Measurements from ENCODE around the gene DHH.

The DHH gene

DNA sequence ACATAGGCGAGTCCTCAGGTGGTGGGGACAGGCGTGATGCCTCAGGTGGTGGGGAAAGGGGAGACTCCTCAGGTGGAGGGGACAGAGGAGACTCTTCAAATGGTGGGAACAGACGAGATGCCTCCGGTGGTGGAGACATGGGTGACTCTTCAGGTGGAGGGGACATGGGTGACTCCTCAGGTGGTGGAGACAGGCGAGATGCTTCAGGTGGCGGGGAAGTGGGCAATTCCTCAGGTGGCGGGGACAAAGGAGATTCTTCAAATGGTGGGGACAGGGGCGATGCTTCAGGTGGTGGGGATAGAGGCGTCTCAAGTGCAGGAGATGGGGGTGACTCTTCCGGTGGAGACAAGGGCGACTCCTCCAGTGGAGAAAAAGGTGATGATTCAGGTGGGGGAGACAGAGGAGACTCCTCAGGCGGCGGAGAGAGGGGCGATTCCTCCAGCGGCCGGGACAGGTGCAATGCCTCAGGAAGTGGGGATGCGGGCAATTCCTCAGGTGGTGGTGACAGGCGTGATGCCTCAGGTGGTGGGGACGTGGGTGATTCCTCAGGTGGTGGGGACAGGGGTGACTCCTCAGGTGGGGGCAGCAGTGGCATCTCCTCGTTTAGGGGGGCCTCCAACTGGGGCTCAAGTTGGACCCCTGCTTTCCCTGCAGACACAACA, 42.7 kb downstream of the DHH start:
- DNase-seq, result no peak

DNA sequence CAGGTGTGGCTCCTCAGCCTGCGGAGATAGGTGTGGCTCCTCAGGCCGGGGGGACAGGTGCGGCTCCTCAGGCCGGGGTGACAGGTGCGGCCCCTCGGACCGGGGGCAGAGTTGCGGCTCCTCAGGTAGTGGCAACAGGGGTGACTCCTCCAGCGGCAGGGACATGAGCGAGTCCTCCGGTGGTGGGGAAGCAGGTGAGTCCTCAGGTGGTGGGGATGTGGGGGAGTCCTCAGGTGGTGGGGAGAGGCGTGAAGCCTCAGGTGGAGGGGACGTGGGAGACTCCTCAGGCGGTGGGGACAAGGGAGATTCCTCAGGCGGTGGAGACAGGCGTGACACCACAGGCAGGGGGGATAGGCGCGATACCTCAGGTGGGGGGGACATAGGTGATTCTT, 43.2 kb downstream of the DHH start:
- DNase-seq, result no peak

DNA sequence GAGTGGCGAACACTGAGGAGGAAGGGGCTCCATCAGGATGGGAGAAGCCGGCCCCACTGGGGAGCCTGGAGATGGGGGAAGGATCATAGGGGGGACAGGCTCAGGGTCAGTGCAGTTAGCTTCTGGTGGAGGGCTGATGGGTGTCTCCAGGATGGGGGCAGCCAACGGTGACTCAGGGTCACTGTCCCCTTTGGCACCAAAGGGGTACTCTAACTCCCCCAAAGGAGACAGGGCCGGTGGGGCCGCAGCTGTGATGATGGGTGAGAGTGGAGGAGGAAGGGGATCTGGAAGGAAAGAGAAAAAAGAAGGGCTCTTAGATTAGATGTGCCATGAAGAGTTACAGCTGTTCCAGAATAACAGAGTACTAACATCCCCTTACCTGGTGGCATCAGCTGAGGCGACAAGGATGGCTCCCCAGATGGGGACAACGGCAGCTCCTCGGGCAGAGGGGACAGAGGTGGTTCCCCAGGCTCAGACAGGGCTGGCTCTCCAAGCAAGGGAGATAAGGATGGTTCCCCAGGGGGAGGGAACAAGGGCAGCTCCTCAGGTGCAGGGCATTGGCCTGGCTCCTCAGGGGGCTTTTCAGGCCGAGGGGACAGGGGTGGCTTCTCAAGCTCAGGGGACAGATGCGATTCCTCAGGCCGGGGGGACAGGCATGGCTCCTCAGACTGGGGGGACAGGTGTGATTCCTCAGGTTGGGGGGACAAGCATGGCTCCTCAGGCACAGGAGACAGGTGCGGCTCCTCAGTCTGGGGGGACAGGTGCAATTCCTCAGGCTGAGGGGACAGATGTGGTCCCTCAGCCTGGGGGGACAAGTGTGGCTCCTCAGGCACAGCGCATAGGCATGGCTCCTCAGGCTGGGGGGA, 43.9 kb downstream of the DHH start:
- no peak for DNase-seq

DNA sequence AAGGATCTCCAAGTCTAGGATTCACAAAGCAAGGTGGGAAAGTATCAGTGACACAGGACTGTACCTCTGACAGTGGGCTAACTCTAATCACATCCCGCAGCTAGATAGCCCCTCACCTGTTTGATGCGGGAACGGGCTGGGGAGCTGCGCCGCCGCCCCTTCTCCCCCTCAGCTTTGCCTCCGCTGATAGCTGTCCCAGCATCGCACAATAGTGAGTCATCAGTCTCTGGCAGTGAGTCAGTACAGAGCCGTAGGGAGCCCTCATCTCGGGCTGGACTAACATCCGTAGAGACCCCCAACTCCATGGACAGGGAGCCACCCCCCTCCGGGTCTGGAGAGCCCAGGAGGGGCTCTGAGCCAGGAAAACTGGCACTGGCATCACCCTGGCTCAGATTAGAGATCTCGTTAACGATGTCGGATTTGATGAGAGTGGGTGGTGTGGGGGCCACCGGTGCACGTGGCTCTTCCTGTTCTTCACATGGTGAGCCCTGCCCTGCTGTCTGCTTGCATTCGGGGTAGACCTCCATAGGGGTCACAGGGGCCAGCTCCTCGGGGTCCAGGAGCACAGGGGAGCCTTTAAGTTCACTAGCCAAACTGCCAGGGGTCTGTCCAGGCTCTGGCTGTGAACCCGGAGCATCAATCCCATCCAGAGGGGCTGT, 44.9 kb downstream of the DHH start:
- peak in 1 of 58 donors; percentile 9 for DNase-seq

DNA sequence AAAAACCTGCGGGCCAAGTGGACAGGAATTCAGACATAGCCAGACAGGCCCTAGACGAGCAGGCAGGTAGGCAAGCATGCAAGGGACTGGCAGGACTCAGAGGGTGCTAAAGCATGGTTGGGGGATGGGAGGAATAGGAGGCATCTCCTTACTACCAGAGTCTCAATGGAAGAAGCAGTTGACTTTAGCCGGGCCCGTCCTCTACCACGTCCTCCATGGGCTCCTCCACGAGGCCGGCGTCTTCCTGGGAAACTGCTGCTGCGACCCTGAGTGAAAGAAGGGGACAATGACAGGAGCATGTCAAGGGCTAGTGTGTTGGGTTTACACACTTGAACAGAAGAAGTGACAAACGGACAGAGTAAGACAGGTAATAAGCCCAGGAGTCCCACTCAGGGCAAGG, 45.6 kb downstream of the DHH start:
- no peak for DNase-seq

DNA sequence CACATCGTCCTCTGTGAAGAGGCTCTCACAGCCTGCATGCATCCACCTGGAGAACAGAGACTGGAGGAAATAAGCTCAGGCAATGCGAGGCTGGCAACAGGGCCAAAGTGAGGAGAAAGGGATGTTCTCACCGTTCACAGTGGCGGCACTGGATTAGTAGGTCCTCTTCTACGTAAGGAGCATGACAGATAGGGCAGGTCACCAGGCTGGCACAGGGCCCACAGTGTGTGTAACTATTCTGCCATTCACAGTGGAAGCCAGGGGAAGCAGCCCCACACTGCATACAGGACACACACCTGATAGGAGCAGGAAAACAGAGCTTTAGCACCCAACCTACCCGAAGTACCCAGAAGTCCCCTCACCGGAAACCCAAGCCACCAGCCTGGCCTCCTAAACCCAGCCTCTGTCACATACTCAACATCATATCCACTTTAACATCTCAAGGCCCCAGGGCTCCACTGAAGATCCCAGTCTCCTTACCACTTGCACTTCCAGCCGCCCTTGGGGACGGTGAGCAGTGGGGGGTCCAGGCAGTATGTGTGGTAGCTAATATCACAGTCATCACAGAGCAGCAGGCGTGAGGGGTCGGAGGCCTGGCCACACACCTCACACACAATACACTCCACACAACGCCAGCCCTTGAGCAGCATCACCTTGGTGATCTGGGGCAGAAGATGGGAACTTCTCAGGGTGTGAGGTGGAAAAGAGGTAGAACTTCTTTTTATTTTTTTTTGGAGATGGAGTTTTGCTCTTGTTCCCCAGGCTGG, 48.3 kb downstream of the DHH start:
- DNase-seq, result no peak

DNA sequence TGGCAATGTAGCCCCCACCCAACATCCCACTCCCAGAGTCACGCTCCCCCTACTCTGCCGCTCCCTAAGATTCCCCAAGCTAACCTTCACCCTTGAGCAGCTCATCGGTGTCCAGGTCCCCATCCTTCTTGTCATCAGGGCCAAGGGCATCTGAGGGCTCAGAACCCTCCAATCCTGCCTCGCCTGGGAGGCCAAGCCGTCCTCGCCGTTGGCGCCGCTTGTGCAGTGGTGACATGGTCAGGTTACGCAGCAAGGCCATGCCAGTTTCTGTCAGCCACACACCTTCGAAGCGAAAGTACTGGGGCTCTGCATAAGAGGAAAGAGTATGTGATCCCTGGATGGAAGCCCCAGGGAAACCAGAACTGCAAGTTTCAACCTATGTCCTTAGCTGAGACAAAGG, 49.9 kb downstream of the DHH start:
- DNase-seq, result no peak

DNA sequence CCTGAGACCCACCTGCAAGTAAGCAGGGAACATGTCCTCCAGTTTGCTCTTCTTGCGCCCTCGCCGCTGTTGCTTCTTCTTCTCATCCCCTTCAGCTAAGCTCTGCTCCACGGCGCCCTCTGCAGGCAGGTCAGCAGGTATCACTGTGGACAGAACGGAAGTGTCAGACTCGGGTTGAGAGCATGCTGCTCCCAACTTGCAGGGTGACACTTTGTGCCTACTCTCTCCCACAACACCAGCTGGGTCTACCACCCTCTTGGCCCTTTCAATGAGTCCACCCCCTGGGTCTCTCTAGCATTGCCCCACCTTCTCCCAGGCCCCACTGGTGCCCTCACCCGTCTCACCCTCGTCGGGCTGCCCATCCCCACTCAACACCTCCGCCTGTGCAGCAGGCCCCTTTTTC, 50.7 kb downstream of the DHH start:
- DNase-seq, result peak in 29 of 58 donors; percentile 3 to 68 (median 25)

DNA sequence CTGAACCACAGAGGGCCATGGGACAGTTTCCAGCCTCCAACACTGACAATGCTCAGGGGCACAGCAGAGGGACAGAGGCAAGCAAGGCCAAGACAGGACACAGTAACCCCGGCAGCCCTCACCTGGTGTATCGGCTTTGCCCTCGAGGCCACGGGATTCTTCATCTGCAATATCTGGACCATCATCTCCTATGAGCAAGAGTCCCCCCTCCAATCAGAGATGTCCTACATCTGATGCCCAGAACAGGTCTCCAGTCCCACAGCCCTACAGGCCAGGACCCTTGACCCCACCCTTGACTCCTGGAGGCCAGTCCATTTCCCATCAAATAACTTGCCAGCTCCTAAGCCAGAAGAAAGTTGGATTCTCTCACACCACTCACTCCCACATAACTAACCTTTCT, 51.4 kb downstream of the DHH start:
- DNase-seq, result no peak

DNA sequence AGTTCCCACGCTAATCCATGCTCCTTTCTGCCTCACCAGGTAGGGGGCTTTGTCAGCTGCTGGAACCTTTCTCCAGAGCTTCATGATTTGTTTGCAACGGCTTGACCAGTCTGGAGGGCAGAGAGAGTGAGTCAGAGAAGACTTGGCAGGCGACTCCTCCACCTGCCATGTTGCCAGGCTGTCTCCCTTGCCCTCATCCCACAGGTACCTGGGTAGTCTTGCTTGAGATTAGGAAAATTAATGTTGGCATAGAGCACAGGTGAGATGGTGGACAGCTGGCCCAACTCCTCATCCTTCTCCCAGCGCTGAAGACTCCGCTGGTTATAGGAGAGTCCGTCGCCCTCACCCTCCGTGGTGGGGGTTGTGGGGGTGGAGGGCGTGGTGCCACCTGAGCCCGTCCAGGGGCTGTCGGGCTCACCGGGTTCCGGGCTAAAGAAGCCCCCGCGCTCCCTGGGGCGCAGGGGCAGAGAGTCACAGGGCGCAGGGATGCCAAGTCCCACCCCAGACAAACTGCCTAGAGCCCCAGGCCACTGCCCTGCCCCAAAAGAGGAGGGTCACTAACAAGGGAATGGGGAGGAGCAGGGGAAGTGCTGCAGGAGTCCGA, 52.6 kb downstream of the DHH start:
- DNase-seq, result no peak

DNA sequence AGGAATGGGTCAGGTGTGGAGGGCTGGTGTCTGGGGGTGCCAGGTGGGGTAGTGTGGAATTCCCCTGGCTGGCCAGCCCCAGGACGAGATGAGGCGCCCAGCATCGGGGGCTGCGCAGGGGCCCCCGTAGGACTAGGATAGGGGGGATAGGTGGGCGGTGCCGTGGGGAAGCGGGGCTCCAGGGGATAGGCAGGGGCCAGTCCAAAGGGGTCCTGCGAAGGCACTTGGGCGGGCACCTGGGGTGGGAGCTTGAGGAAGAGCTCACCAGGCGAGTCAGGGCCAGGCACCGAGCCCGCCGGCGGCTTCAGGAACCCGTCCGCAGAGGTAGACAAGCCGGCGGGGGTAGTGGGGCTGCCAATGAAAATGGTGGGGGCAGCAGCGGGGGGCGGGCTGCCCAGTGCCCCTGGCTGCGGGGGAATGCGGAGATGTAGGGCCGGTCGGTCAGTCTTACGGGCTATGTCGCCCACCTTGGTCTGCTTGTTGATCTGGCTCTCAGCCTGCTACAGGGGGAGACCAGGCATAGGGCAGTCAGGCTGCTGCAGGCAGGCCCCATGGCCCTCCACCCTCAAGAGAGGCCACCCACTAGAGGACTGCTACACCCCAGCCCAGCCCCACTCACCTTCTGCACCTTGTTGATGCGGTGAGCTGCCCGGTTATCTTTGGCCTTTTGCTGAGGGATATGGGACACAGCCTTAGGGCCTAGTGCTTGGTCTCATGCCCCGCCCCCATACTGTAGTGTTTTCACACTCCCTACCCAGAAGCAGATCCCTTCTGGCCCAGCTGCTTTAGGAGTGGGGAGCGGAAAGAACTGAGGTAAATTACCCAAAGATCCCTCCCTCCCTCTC, 53.3 kb downstream of the DHH start:
- DNase-seq, result no peak

DNA sequence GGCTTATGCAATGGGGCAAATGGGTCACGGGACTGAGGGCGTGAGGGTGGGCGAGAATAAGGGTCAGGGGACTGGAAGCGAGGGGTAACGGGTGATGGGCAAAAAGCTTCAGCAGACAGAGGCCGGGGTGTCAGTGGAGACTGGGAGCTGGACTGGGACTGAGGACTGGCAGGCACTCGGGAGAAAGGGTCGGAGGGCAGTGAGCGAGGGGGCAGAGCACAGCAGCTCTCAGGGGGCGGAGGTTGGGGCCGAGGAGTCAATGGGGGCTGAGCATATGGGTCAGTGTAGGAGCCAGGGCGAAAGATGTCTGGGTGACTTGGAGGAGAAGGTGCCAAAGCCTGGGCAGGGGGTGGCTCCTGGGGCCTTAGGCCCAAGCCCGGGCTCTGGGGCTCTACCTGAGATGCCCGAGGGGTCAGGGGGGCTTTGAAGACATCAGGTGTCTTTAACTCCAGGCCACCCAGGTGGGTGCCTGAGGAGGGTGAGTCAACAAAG, 54.2 kb downstream of the DHH start:
- DNase-seq, result no peak

DNA sequence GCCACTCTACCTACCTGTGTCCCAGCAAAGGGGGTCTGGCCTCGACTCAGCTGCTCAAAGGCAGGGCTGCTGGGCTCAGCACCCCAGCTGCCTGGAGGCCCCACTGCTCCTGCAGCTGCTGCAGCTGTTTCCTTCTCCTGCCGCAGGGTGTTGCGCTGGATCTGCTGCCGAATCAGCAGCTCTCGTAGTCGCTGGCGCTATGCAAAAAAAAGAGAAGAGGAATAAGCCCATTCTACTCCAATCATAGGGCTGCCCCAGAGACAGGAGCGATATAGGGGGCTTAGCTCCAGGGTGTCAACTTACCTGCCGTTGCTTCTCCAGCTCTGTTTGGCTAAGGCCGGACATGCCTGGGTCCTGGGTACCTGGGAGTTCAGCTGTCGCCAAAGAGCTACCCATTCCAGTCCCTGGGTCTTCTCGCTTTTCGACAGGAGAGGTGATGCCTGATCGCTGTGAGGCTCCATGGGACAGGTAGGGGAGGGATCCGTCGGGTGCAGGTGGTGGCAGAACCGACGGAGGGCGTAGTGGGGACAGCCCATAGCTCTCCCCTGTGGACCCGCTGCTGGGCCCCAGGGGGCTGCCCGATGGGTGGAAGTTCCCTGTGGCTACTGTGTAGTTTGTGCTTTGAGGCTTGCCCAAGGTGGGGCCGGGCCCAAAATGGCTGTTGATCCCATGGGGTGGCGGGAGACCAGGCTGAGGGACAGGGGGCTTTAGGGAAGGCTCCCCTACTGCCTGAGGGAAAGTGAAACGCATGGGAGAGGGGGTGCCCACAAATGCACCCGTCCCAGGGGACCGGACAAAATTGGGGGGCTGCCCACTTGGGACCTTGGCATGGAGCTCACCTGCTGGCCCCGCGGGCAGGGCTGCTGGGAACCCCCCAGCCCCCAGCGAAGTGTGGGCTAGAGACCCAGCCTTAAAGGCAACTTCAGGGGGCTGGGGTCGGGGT, 54.9 kb downstream of the DHH start:
- no peak for DNase-seq

DNA sequence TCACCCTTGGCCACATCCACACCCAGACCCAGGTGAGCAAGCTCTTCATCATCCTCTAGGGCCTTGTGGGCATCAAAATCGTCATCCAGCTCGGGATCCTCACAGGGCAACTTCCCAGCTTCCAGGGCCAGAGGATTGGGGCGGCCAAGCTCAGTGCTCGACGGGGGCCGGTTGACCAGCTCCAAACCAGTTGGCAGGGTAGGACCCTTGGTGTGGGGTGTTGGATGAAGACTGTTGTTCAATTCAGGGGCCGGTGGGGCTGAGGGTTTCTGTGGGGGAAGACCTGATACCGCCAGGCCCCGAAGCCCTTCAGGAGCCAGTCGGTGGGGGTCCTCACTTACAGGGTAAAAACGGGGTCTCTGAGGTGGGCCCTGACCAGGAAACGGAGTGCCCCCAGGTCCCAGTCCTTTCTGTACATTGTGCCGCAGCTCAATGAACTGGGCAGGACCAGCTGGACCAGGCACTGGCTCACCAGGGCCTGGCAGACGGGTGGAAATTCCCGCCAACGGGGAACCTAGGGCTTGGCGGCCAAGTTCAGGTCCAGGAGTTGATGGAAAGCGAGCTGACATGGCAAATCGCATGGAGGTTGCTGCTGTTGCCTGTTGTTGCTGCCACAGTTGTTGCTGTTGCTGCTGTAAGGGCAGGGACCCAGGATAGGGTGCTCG, 56.2 kb downstream of the DHH start:
- DNase-seq, result no peak

DNA sequence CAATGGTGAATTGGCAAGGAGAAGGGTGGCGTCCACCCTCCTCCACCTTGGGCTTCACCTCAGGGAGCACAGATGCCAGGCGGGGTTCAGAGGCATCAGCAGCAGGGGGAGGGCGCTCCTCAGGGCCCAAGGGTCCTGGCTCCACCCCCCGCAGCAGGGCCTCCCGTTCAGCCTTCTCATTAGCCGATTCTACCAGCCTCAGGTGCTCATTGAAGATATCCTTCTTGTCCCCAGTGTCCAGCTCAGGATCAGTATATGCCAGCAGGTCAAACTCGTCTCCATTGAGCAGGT, 56.7 kb downstream of the DHH start:
- DNase-seq, result no peak

DNA sequence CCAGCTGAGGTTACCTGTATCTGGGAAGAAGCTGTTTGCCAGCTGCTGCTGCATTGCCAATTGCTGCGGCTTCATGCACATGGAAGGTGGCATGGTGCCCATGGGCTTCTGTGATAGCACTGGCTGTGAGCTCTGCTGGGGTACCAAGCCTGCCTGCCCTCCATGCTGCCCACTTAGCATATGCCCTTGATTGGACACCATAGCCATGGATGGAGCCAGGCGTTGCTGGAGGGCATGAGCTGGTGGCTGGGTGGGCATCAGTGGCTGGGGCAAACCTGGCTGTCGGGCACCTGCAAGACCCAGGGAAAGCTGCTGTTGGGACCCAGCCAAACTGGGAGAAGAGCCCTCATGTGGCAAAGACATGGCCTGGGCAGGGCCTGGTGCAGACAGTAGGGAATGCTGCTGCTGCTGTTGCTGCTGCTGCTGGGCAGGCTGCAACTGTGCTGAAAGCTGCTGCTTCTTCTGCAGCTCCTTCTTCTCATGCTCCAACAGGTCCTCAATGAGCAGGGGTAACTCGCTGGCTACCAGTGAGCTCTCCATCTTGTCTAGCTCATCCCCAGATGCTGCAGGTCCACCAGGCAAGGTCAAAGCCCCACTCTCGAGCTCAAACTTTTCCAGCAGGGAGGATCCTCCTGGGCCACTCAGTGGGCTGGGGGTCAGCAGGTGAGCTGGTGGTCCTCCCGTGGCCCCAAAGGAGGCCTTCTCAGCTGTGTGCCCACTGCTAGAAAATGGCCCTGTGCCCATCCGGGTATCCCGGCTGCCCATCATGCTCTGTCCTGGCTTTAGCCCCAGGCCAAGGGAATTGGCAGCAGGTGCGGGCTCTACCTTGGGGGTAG, 57.3 kb downstream of the DHH start:
- DNase-seq, result no peak

All from anterior cingulate cortex (tissue), 58 donors.